GM21526 (cell line): Measurements from ENCODE around the gene GAMT.

Experiments
- ATAC-seq: cut with Tn5 transposase; IDR thresholded peaks from one replicate; pipeline ENCODE4 v1.9.1; 2021; ENCODE audit warnings: moderate library complexity; ENCODE audit not compliant: unreplicated experiment, low FRiP score

The GAMT gene

GRCh38 chr19:1387684-1388636, 13.4 kb downstream of the GAMT start:
- no peak for ATAC-seq

- ATAC-seq, result no peak
Measured at GRCh38 chr19:1386945-1387683, 14.2 kb downstream of the GAMT start.

GRCh38 chr19:1385816-1386215, 15.5 kb downstream of the GAMT start:
- ATAC-seq, result no peak

- no peak for ATAC-seq
Measured at GRCh38 chr19:1384478-1385110, 16.7 kb downstream of the GAMT start.

GRCh38 chr19:1384085-1384462, 17.3 kb downstream of the GAMT start:
- ATAC-seq, result peak; percentile 12

- ATAC-seq, result peak; percentile 51
Measured at GRCh38 chr19:1383312-1384084, 17.8 kb downstream of the GAMT start, which contains the start of gene NDUFS7. NDUFS7 (plus strand) TSS chr19:1383907; CDS start chr19:1383927, 20 bp downstream.

- ATAC-seq, result no peak
Measured at GRCh38 chr19:1383017-1383311, 18.4 kb downstream of the GAMT start.

- ATAC-seq, result no peak
Measured at GRCh38 chr19:1382250-1382649, 19.1 kb downstream of the GAMT start.

- no peak for ATAC-seq
Measured at GRCh38 chr19:1379961-1380489, 21.3 kb downstream of the GAMT start.

- ATAC-seq, result no peak
Measured at GRCh38 chr19:1379126-1379905, 22.0 kb downstream of the GAMT start.

- no peak for ATAC-seq
Measured at GRCh38 chr19:1377965-1378785, 23.2 kb downstream of the GAMT start.

- ATAC-seq, result no peak
Measured at GRCh38 chr19:1377176-1377964, 24.0 kb downstream of the GAMT start.

- ATAC-seq, result no peak
Measured at GRCh38 chr19:1376415-1376805, 24.9 kb downstream of the GAMT start.

GRCh38 chr19:1374250-1374577, 27.1 kb downstream of the GAMT start:
- no peak for ATAC-seq

- no peak for ATAC-seq
Measured at GRCh38 chr19:1373534-1374249, 27.6 kb downstream of the GAMT start.

GRCh38 chr19:1373042-1373533, 28.3 kb downstream of the GAMT start:
- no peak for ATAC-seq
